OCI-LY3 (cell line): ENCODE data around the gene COL4A2.

ENCODE experiments used
- EZH2phosphoT487 ChIP-seq: fragments of 200-600 bp; shearing (Covaris generic); IDR thresholded peaks from 2 replicates; pipeline ENCODE4 v1.6.1; 2018; ENCODE audit warnings: antibody characterized with exemption, mixed run types, low read depth
- TF ChIP-seq, protein P1 (sequence below): fragments of 200-600, 300-600 bp; sonication (generic); IDR thresholded peaks from 2 replicates; pipeline ENCODE4 v1.5.1; 2014; ENCODE audit warnings: antibody characterized with exemption, low read length, low read depth

DNA sequence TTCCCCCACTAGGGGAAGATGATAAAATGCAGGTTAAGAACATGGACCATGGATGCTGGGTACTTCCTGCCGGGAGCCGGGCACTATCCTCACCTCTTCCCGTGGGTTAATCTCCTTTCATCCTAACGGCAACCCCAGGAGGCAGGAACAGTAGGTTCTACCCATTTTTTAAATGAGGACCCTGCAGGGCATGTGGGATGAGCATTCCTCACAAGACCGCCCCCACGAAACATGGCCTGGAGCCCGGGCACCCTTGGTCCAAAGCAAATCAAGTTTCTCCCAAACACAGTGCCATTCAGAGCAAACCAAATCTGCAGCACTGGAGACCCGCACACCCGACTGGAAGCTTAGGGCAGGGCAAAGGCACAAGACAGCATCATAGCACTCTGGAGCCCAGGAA is 35.4 kb downstream of the COL4A2 start:
- TF ChIP-seq, protein P1, sequence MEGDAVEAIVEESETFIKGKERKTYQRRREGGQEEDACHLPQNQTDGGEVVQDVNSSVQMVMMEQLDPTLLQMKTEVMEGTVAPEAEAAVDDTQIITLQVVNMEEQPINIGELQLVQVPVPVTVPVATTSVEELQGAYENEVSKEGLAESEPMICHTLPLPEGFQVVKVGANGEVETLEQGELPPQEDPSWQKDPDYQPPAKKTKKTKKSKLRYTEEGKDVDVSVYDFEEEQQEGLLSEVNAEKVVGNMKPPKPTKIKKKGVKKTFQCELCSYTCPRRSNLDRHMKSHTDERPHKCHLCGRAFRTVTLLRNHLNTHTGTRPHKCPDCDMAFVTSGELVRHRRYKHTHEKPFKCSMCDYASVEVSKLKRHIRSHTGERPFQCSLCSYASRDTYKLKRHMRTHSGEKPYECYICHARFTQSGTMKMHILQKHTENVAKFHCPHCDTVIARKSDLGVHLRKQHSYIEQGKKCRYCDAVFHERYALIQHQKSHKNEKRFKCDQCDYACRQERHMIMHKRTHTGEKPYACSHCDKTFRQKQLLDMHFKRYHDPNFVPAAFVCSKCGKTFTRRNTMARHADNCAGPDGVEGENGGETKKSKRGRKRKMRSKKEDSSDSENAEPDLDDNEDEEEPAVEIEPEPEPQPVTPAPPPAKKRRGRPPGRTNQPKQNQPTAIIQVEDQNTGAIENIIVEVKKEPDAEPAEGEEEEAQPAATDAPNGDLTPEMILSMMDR: no peak
- no peak for TF ChIP-seq EZH2phosphoT487
